GM18951 (cell line): ENCODE data around the gene PLXNB2.

Experiments used
- POLR2A ChIP-seq: IDR thresholded peaks from 4 replicates; pipeline ENCODE4 v1.6.1; 2011; ENCODE audit warnings: mild to moderate bottlenecking; ENCODE audit not compliant: insufficient read length, insufficient read depth; ENCODE audit errors: extremely low read depth
- in situ Hi-C: fragments of 300-500 bp; cut with MboI; formaldehyde crosslinking; loops from one replicate; pipeline ENCODE4 v1.12.0; 2022; ENCODE audit warnings: low sequenced_read_pairs, mixed read lengths, inconsistent platforms; ENCODE audit not compliant: unreplicated experiment

The PLXNB2 gene

GRCh38 chr22:50292643-50293440 is 14.6 kb downstream of the PLXNB2 start:
- TF ChIP-seq POLR2A, result no peak
- in situ Hi-C loops, result no loop called here

- no peak for TF ChIP-seq POLR2A
- in situ Hi-C loops, result no loop called here
These were observed 17.4 kb downstream of the PLXNB2 start for GRCh38 chr22:50289942-50290630.

- TF ChIP-seq POLR2A, result no peak
- in situ Hi-C loops, result no loop called here
These were observed 18.1 kb downstream of the PLXNB2 start for GRCh38 chr22:50289151-50289941.

- in situ Hi-C loops, result no loop called here
- TF ChIP-seq POLR2A, result no peak
These were observed 19.7 kb downstream of the PLXNB2 start for GRCh38 chr22:50287731-50288130.

GRCh38 chr22:50286701-50287318 is 20.6 kb downstream of the PLXNB2 start:
- TF ChIP-seq POLR2A, result no peak

GRCh38 chr22:50286275-50286674 is 21.2 kb downstream of the PLXNB2 start:
- TF ChIP-seq POLR2A, result no peak
- in situ Hi-C loops, result no loop called here

More at GRCh38 chr22:50286701-50287318, 20.6 kb downstream of the PLXNB2 start:
- in situ Hi-C loops, result no loop called here

- in situ Hi-C loops, result no loop called here
- TF ChIP-seq POLR2A, result no peak
These were observed 21.7 kb downstream of the PLXNB2 start for GRCh38 chr22:50285568-50286229.

GRCh38 chr22:50284479-50284878 is 23.0 kb downstream of the PLXNB2 start:
- TF ChIP-seq POLR2A, result no peak
- in situ Hi-C loops, result no loop called here

- in situ Hi-C loops, result no loop called here
- no peak for TF ChIP-seq POLR2A
These were observed 23.6 kb downstream of the PLXNB2 start for GRCh38 chr22:50283821-50284220.

- in situ Hi-C loops, result no loop called here
- TF ChIP-seq POLR2A, result no peak
These were observed 24.9 kb downstream of the PLXNB2 start for GRCh38 chr22:50282361-50283155.

GRCh38 chr22:50281957-50282356 is 25.5 kb downstream of the PLXNB2 start:
- no peak for TF ChIP-seq POLR2A
- in situ Hi-C loops, result no loop called here

GRCh38 chr22:50281384-50281760 is 26.1 kb downstream of the PLXNB2 start:
- in situ Hi-C loops, result no loop called here
- TF ChIP-seq POLR2A, result no peak
